GM23338 (cell line): ENCODE data around the gene ADA.

Source experiments
- CREB1 ChIP-seq: fragments of 250-450 bp; sonication (Bioruptor Pico); IDR thresholded peaks from 2 replicates; pipeline ENCODE4 v1.5.0; 2020; ENCODE audit warnings: low read depth, mild to moderate bottlenecking, moderate library complexity
- EZH2 ChIP-seq: fragments of 200-600 bp; sonication (generic); IDR thresholded peaks from one replicate; pipeline ENCODE4 v1.8.0; 2017; ENCODE audit warnings: antibody characterized with exemption, mild to moderate bottlenecking, low read depth; ENCODE audit not compliant: unreplicated experiment
- EZH2phosphoT487 ChIP-seq: fragments of 200-600 bp; sonication (generic); IDR thresholded peaks from one replicate; pipeline ENCODE4 v1.8.1; 2018; ENCODE audit warnings: antibody characterized with exemption; ENCODE audit not compliant: unreplicated experiment
- JUNB ChIP-seq: IDR thresholded peaks from one replicate; pipeline ENCODE4 v1.6.1; 2016; ENCODE audit warnings: antibody characterized with exemption; ENCODE audit not compliant: unreplicated experiment
- NANOG ChIP-seq: IDR thresholded peaks from 2 replicates; pipeline ENCODE4 v1.6.1; 2016; ENCODE audit warnings: antibody characterized with exemption, borderline replicate concordance
- POLR2AphosphoS5 ChIP-seq: IDR thresholded peaks from 2 replicates; pipeline ENCODE4 v1.6.1; 2016; ENCODE audit warnings: antibody characterized with exemption, low read depth
- STAT1 ChIP-seq: IDR thresholded peaks from one replicate; pipeline ENCODE4 v1.6.1; 2016; ENCODE audit warnings: antibody characterized with exemption; ENCODE audit not compliant: unreplicated experiment
- TF ChIP-seq, protein P1 (sequence below): IDR thresholded peaks from one replicate; pipeline ENCODE4 v1.6.1; 2018; ENCODE audit warnings: antibody characterized with exemption; ENCODE audit not compliant: unreplicated experiment
- TF ChIP-seq, protein P2 (sequence below), 2 experiments: fragments of 200-600 bp in 1 of 2; sonication (generic) in 1 of 2; conservative IDR thresholded peaks; 2 replicates each; pipeline versions ENCODE4 v1.5.1 to v1.6.1; 2016 to 2017; ENCODE audit warnings: antibody characterized with exemption in 2 of 2, low read depth in 2 of 2, mild to moderate bottlenecking in 2 of 2, moderate library complexity in 1 of 2
- TF ChIP-seq, protein P3 (sequence below): fragments of 250-450 bp; sonication (Bioruptor Pico); IDR thresholded peaks from 2 replicates; pipeline ENCODE4 v1.5.0; 2020; ENCODE audit warnings: mild to moderate bottlenecking, moderate library complexity
- TF ChIP-seq, protein P4 (sequence below): IDR thresholded peaks from 2 replicates; pipeline ENCODE4 v1.6.1; 2016; ENCODE audit warnings: antibody characterized with exemption

- TF ChIP-seq, protein P1, sequence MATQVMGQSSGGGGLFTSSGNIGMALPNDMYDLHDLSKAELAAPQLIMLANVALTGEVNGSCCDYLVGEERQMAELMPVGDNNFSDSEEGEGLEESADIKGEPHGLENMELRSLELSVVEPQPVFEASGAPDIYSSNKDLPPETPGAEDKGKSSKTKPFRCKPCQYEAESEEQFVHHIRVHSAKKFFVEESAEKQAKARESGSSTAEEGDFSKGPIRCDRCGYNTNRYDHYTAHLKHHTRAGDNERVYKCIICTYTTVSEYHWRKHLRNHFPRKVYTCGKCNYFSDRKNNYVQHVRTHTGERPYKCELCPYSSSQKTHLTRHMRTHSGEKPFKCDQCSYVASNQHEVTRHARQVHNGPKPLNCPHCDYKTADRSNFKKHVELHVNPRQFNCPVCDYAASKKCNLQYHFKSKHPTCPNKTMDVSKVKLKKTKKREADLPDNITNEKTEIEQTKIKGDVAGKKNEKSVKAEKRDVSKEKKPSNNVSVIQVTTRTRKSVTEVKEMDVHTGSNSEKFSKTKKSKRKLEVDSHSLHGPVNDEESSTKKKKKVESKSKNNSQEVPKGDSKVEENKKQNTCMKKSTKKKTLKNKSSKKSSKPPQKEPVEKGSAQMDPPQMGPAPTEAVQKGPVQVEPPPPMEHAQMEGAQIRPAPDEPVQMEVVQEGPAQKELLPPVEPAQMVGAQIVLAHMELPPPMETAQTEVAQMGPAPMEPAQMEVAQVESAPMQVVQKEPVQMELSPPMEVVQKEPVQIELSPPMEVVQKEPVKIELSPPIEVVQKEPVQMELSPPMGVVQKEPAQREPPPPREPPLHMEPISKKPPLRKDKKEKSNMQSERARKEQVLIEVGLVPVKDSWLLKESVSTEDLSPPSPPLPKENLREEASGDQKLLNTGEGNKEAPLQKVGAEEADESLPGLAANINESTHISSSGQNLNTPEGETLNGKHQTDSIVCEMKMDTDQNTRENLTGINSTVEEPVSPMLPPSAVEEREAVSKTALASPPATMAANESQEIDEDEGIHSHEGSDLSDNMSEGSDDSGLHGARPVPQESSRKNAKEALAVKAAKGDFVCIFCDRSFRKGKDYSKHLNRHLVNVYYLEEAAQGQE = no peak
- TF ChIP-seq, protein P2, sequence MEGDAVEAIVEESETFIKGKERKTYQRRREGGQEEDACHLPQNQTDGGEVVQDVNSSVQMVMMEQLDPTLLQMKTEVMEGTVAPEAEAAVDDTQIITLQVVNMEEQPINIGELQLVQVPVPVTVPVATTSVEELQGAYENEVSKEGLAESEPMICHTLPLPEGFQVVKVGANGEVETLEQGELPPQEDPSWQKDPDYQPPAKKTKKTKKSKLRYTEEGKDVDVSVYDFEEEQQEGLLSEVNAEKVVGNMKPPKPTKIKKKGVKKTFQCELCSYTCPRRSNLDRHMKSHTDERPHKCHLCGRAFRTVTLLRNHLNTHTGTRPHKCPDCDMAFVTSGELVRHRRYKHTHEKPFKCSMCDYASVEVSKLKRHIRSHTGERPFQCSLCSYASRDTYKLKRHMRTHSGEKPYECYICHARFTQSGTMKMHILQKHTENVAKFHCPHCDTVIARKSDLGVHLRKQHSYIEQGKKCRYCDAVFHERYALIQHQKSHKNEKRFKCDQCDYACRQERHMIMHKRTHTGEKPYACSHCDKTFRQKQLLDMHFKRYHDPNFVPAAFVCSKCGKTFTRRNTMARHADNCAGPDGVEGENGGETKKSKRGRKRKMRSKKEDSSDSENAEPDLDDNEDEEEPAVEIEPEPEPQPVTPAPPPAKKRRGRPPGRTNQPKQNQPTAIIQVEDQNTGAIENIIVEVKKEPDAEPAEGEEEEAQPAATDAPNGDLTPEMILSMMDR (conservative IDR thresholded peaks at IDR 0.05; ENCODE audit: low read depth in 2 of 2) = no peak
- TF ChIP-seq EZH2 (no peak), EZH2phosphoT487 (no peak), CREB1 (CRISPR knock-in tag) (no peak), POLR2AphosphoS5 (no peak), JUNB (no peak), NANOG (no peak), STAT1 (no peak)
- TF ChIP-seq, protein P3, sequence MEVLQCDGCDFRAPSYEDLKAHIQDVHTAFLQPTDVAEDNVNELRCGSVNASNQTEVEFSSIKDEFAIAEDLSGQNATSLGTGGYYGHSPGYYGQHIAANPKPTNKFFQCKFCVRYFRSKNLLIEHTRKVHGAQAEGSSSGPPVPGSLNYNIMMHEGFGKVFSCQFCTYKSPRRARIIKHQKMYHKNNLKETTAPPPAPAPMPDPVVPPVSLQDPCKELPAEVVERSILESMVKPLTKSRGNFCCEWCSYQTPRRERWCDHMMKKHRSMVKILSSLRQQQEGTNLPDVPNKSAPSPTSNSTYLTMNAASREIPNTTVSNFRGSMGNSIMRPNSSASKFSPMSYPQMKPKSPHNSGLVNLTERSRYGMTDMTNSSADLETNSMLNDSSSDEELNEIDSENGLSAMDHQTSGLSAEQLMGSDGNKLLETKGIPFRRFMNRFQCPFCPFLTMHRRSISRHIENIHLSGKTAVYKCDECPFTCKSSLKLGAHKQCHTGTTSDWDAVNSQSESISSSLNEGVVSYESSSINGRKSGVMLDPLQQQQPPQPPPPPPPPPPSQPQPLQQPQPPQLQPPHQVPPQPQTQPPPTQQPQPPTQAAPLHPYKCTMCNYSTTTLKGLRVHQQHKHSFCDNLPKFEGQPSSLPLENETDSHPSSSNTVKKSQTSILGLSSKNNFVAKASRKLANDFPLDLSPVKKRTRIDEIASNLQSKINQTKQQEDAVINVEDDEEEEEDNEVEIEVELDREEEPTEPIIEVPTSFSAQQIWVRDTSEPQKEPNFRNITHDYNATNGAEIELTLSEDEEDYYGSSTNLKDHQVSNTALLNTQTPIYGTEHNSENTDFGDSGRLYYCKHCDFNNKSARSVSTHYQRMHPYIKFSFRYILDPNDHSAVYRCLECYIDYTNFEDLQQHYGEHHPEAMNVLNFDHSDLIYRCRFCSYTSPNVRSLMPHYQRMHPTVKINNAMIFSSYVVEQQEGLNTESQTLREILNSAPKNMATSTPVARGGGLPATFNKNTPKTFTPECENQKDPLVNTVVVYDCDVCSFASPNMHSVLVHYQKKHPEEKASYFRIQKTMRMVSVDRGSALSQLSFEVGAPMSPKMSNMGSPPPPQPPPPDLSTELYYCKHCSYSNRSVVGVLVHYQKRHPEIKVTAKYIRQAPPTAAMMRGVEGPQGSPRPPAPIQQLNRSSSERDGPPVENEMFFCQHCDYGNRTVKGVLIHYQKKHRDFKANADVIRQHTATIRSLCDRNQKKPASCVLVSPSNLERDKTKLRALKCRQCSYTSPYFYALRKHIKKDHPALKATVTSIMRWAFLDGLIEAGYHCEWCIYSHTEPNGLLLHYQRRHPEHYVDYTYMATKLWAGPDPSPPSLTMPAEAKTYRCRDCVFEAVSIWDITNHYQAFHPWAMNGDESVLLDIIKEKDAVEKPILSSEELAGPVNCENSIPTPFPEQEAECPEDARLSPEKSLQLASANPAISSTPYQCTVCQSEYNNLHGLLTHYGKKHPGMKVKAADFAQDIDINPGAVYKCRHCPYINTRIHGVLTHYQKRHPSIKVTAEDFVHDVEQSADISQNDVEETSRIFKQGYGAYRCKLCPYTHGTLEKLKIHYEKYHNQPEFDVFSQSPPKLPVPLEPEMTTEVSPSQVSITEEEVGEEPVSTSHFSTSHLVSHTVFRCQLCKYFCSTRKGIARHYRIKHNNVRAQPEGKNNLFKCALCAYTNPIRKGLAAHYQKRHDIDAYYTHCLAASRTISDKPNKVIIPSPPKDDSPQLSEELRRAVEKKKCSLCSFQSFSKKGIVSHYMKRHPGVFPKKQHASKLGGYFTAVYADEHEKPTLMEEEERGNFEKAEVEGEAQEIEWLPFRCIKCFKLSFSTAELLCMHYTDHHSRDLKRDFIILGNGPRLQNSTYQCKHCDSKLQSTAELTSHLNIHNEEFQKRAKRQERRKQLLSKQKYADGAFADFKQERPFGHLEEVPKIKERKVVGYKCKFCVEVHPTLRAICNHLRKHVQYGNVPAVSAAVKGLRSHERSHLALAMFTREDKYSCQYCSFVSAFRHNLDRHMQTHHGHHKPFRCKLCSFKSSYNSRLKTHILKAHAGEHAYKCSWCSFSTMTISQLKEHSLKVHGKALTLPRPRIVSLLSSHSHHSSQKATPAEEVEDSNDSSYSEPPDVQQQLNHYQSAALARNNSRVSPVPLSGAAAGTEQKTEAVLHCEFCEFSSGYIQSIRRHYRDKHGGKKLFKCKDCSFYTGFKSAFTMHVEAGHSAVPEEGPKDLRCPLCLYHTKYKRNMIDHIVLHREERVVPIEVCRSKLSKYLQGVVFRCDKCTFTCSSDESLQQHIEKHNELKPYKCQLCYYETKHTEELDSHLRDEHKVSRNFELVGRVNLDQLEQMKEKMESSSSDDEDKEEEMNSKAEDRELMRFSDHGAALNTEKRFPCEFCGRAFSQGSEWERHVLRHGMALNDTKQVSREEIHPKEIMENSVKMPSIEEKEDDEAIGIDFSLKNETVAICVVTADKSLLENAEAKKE (CRISPR knock-in tag) = no peak
- TF ChIP-seq, protein P4, sequence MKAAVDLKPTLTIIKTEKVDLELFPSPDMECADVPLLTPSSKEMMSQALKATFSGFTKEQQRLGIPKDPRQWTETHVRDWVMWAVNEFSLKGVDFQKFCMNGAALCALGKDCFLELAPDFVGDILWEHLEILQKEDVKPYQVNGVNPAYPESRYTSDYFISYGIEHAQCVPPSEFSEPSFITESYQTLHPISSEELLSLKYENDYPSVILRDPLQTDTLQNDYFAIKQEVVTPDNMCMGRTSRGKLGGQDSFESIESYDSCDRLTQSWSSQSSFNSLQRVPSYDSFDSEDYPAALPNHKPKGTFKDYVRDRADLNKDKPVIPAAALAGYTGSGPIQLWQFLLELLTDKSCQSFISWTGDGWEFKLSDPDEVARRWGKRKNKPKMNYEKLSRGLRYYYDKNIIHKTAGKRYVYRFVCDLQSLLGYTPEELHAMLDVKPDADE = no peak
Observed at GRCh38 chr20:44596010-44596409, 55.5 kb downstream of the ADA start.
